ENCODE data around the gene ULK4. TPM values are rescaled to one million over a fixed set of nuclear protein-coding genes. Genes with fewer than 3 reads are reported as not detected.
"Not testable (repeated sequence)": the region's sequence is repeated elsewhere in the genome, so short reads cannot be mapped to it uniquely, and the experiment has no call there.

Gene ULK4
- total RNA-seq, 4 donors from 2014 or later, result 2.0 to 3.0 (median 2.3) TPM

DNA sequence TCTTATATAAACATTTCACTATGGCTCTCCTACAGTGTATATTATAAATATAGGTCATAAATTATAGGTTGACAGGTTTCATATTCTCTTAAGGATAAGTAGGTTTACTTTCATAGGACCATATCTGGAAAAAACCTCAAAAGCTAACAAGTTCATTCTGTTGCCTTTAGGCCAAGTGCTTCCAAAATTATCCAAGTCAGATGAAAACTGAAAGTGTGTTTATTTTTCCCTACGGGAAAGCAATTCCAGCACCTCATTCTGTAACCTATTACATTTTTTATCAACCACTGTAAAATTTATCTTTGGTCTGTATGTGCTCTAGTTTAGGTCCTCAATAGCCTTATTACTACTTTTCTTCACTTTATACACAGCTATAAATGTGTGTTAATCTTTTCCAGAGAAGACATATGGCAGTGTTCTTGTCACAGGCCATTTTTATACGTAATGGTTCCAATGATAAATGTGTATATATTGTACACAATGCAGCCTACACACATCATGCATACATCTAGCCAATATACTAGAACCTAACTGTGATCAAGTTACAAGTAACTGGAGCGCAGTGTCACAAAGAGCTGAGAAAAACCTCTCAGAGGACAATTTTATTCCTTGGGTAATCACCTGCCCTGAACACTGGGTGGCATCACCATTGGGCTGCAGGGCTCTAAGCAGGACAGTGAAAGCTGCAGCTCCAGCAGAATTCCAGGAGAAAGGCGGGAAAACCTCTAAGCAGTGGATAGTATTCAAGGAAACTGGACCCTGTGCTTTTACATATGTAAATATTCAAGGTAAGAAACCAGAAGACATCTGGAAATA lies 511.3 kb downstream of the ULK4 start:
- in situ Hi-C loops (cut with MboI; ENCODE audit: low sequenced_read_pairs in 4 of 4) (no loop called here), intact Hi-C loops (cut with DNase I; ENCODE audit: low total_unique reads) (no loop called here)
- no peak for TF ChIP-seq POLR2A (IDR thresholded peaks at IDR 0.05)
- no peak for TF ChIP-seq CTCF (IDR thresholded peaks at IDR 0.05 in 4 of 5, conservative IDR thresholded peaks at IDR 0.05 in 1 of 5)
- Histone ChIP-seq H3K27me3 (no peaks in the 10 kb centered on the region), H3K27ac (no peak overlapping the region), H3K36me3 (no peaks in the 10 kb centered on the region), H3K9me3 (no peaks in the 10 kb centered on the region), H3K4me1 (no peaks in the 10 kb centered on the region), H3K4me3 (no peak overlapping the region)
- DNase-seq (no peak), ATAC-seq (no peak)

DNA sequence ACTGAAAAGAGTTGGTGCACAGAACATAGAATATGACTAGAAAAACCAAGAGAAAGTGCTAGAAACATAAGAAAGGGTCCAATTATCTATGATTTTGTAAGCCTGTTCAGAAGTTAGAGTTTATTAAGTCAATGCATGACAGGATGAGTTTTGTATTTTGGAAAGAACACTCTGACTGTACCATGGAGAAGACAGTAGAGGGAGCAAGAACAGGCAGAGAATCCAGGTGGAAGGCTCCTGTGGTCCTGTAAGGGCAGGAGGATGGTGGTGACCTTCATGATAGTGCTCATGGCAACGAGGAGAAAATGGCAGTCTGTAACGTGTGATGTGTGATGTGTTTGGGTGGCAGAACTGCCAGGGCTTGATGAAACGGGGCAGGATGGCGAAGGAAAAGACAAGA lies 513.5 kb downstream of the ULK4 start:
- no peak for ATAC-seq
- no peak for DNase-seq
- intact Hi-C loops (cut with DNase I; ENCODE audit: low total_unique reads) (no loop called here), in situ Hi-C loops (cut with MboI; ENCODE audit: low sequenced_read_pairs in 4 of 4) (no loop called here)
- no peaks in the 10 kb centered on the region for H3K27me3 ChIP-seq
- H3K36me3 ChIP-seq, result no peaks in the 10 kb centered on the region
- no peak overlapping the region for H3K27ac ChIP-seq
- H3K4me1 ChIP-seq, result no peaks in the 10 kb centered on the region
- no peak for TF ChIP-seq CTCF (IDR thresholded peaks at IDR 0.05 in 4 of 5, conservative IDR thresholded peaks at IDR 0.05 in 1 of 5)
- TF ChIP-seq POLR2A (IDR thresholded peaks at IDR 0.05), result no peak
- no peak overlapping the region for H3K4me3 ChIP-seq
- no peaks in the 10 kb centered on the region for H3K9me3 ChIP-seq

- in situ Hi-C loops (cut with MboI; ENCODE audit: low sequenced_read_pairs in 4 of 4) (no loop called here), intact Hi-C loops (cut with DNase I; ENCODE audit: low total_unique reads) (no loop called here)
- H3K4me3 ChIP-seq, result no peak overlapping the region
- no peaks in the 10 kb centered on the region for H3K9me3 ChIP-seq
- ATAC-seq (no peak), DNase-seq (no peak)
- no peaks in the 10 kb centered on the region for H3K4me1 ChIP-seq
- no peaks in the 10 kb centered on the region for H3K36me3 ChIP-seq
- no peak overlapping the region for H3K27ac ChIP-seq
- TF ChIP-seq CTCF (IDR thresholded peaks at IDR 0.05 in 4 of 5, conservative IDR thresholded peaks at IDR 0.05 in 1 of 5) (no peak), POLR2A (IDR thresholded peaks at IDR 0.05) (no peak)
- no peaks in the 10 kb centered on the region for H3K27me3 ChIP-seq
Measured at GRCh38 chr3:41447701-41448100, 514.2 kb downstream of the ULK4 start.

DNA sequence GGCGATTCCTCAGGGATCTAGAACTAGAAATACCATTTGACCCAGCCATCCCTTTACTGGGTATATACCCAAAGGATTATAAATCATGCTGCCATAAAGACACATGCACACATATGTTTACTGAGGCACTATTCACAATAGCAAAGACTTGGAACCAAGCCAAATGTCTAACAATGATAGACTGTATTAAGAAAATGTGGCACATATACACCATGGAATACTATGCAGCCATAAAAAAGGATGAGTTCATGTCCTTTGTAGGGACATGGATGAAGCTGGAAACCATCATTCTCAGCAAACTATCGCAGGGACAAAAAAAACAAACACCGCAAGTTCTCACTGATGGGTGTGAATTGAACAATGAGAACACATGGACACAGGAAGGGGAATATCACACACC lies 515.6 kb downstream of the ULK4 start:
- intact Hi-C loops (cut with DNase I; ENCODE audit: low total_unique reads); H3K36me3 ChIP-seq; H3K27ac ChIP-seq; DNase-seq; H3K4me1 ChIP-seq; H3K4me3 ChIP-seq; H3K27me3 ChIP-seq; H3K9me3 ChIP-seq; in situ Hi-C loops (cut with MboI; ENCODE audit: low sequenced_read_pairs in 4 of 4); ATAC-seq: not testable (repeated sequence)

- no peaks in the 10 kb centered on the region for H3K4me1 ChIP-seq
- no peak overlapping the region for H3K4me3 ChIP-seq
- no peaks in the 10 kb centered on the region for H3K36me3 ChIP-seq
- intact Hi-C loops (cut with DNase I; ENCODE audit: low total_unique reads) (no loop called here), in situ Hi-C loops (cut with MboI; ENCODE audit: low sequenced_read_pairs in 4 of 4) (no loop called here)
- TF ChIP-seq POLR2A (IDR thresholded peaks at IDR 0.05) (no peak), CTCF (IDR thresholded peaks at IDR 0.05 in 4 of 5, conservative IDR thresholded peaks at IDR 0.05 in 1 of 5) (no peak)
- no peaks in the 10 kb centered on the region for H3K9me3 ChIP-seq
- no peak for ATAC-seq
- no peaks in the 10 kb centered on the region for H3K27me3 ChIP-seq
- no peak for DNase-seq
- H3K27ac ChIP-seq, result no peak overlapping the region
Measured at GRCh38 chr3:41441568-41441967, 520.3 kb downstream of the ULK4 start.

Measured in gastrocnemius medialis (tissue), 4 donors.